Calu3 (cell line): ENCODE data around the gene NTRK2. TPM values are rescaled to one million over a fixed set of nuclear protein-coding genes. Genes with fewer than 3 reads are reported as not detected.

Source experiments
- BruUV-seq: library from RNA; stranded (reverse); fragments of 400-500 nt; replicated peaks from 2 replicates; lab custom pipeline; 2021; lab: Mats Ljungman, UMichigan
- CTCF ChIA-PET: fragments of 300-600 bp; sonication (Branson Sonifier 250); formaldehyde crosslinking; loops from one replicate; lab custom pipeline; 2022; ENCODE audit warnings: antibody characterized with exemption; lab: Charles Lee
- DNase-seq: peaks from one replicate; pipeline ENCODE4 v3.0.0; 2022
- H3K27ac Mint-ChIP-seq: one replicate; pipeline ENCODE4 v1.8.0; 2022; ENCODE audit warnings: mixed read lengths; ENCODE audit not compliant: unreplicated experiment
- H3K27me3 Mint-ChIP-seq: one replicate; pipeline ENCODE4 v1.8.0; 2022; ENCODE audit warnings: mixed read lengths; ENCODE audit not compliant: unreplicated experiment
- H3K36me3 Mint-ChIP-seq: one replicate; pipeline ENCODE4 v1.8.0; 2022; ENCODE audit warnings: mild to moderate bottlenecking, moderate library complexity, mixed read lengths; ENCODE audit not compliant: insufficient read depth, unreplicated experiment
- H3K4me1 Mint-ChIP-seq: one replicate; pipeline ENCODE4 v1.8.0; 2022; ENCODE audit warnings: mild to moderate bottlenecking, low read depth, mixed read lengths; ENCODE audit not compliant: unreplicated experiment
- H3K4me3 Mint-ChIP-seq: one replicate; pipeline ENCODE4 v1.8.0; 2022; ENCODE audit warnings: mild to moderate bottlenecking, low read depth, moderate library complexity, mixed read lengths; ENCODE audit not compliant: unreplicated experiment
- H3K9me3 Mint-ChIP-seq: one replicate; pipeline ENCODE4 v1.8.0; 2022; ENCODE audit warnings: low read depth, mixed read lengths; ENCODE audit not compliant: unreplicated experiment
- intact Hi-C: fragments of 100-400 bp; cut with micrococcal nuclease; formaldehyde crosslinking; loops from one replicate; pipeline ENCODE4 v1.10.0; 2022; ENCODE audit not compliant: unreplicated experiment
- total RNA-seq: library from RNA; stranded (reverse); gene quantifications from 2 replicates; pipeline ENCODE4 v1.2.3, GENCODE V29; 2022
- TF ChIP-seq, protein P1 (sequence below): fragments of 200-600 bp; IDR thresholded peaks from one replicate; pipeline ENCODE4 v1.8.0; 2022; ENCODE audit warnings: antibody characterized with exemption; ENCODE audit not compliant: unreplicated experiment

NTRK2 gene
- total RNA-seq, 1 experiment from 2014 or later = 2.1 TPM

DNA sequence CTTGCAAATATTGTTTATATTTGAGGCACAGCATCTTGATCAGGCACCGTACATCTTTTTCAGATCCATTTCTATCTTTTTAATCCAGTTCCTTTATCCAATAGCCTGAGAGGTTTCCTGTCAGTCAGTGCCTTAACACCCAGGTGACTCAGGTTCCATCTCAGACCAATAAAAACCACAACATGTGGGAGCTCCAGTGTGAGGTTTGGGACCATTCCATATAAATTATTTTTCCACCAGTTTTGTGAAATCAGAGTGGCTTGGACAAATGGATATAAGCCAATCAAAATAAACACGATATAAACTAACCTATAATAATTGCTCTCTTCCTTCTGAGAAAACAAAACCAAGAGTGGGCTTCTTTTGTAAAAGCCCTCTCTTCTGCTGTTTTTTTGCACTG is 351.3 kb downstream of the NTRK2 start:
- H3K9me3 Mint-ChIP-seq = no peaks in the 10 kb centered on the region
- H3K4me1 Mint-ChIP-seq = peaks cover 11% of the 10 kb centered on the region
- no peak for DNase-seq
- no TSS peak for BruUV-seq
- no peak overlapping the region for H3K4me3 Mint-ChIP-seq
- no peaks in the 10 kb centered on the region for H3K36me3 Mint-ChIP-seq
- H3K27ac Mint-ChIP-seq = no peak overlapping the region
- H3K27me3 Mint-ChIP-seq = no peaks in the 10 kb centered on the region
- CTCF ChIA-PET = no interaction called here
- TF ChIP-seq, protein P1, sequence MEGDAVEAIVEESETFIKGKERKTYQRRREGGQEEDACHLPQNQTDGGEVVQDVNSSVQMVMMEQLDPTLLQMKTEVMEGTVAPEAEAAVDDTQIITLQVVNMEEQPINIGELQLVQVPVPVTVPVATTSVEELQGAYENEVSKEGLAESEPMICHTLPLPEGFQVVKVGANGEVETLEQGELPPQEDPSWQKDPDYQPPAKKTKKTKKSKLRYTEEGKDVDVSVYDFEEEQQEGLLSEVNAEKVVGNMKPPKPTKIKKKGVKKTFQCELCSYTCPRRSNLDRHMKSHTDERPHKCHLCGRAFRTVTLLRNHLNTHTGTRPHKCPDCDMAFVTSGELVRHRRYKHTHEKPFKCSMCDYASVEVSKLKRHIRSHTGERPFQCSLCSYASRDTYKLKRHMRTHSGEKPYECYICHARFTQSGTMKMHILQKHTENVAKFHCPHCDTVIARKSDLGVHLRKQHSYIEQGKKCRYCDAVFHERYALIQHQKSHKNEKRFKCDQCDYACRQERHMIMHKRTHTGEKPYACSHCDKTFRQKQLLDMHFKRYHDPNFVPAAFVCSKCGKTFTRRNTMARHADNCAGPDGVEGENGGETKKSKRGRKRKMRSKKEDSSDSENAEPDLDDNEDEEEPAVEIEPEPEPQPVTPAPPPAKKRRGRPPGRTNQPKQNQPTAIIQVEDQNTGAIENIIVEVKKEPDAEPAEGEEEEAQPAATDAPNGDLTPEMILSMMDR = no peak
- intact Hi-C loops = no loop called here

DNA sequence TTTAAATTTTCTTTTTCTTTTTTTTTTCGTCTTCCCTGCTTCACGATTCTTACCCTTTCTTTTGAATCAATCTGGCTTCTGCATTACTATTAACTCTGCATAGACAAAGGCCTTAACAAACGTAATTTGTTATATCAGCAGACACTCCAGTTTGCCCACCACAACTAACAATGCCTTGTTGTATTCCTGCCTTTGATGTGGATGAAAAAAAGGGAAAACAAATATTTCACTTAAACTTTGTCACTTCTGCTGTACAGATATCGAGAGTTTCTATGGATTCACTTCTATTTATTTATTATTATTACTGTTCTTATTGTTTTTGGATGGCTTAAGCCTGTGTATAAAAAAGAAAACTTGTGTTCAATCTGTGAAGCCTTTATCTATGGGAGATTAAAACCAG is 352.2 kb downstream of the NTRK2 start:
- CTCF ChIA-PET = interaction anchor here (0.6 kb wide), 1 partner anchor 65 kb away, joined by 4 read pairs; no protein-coding TSS in a partner anchor
- Mint-ChIP-seq H3K27me3 (no peaks in the 10 kb centered on the region), H3K27ac (no peak overlapping the region), H3K36me3 (no peaks in the 10 kb centered on the region), H3K9me3 (no peaks in the 10 kb centered on the region), H3K4me3 (no peak overlapping the region), H3K4me1 (peaks cover 2% of the 10 kb centered on the region)
- no TSS peak for BruUV-seq
- TF ChIP-seq, protein P1 = no peak
- intact Hi-C loops = no loop called here
- no peak for DNase-seq

DNA sequence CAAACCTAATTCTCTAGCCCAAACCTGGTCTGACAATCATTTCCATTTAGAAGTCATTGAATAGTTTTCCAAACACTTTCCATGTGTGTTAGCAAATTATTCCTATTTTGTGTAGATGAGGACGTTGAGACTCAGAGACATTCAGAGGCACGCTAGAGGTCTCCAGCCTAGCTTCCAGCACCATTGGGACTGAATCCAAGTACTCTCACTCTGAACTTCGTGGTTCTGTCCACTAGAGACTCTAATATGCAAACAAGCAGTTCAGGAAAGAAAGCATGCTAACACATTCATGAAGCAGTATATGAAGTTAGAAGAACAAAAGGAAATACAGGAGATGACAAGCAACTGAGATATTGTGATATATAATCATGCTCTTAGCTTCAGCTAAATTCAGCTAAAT is 354.8 kb downstream of the NTRK2 start:
- Mint-ChIP-seq H3K4me1 (no peaks in the 10 kb centered on the region), H3K4me3 (no peak overlapping the region), H3K27ac (no peak overlapping the region), H3K27me3 (no peaks in the 10 kb centered on the region), H3K36me3 (no peaks in the 10 kb centered on the region), H3K9me3 (peaks cover 3% of the 10 kb centered on the region)
- intact Hi-C loops = no loop called here
- CTCF ChIA-PET = no interaction called here
- BruUV-seq = no TSS peak
- TF ChIP-seq, protein P1 = no peak
- no peak for DNase-seq

DNA sequence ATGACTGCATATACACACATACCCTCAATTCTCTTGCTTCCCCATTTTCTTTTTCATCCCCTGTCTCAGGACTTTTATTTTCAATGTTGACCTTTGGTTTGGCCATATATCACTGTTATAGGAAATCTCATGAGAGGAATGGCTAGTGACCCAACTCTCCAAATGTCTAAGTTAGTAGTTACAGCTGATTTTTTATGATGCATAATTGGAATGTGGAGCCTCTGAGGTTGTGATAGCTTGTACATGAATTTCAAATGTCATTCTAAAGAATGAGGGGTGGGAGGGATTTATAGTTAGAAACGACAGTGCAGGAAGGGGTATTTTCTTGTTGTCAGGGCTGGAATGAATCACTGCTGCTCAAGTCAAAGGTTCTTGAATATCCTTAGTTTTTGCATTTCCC is 356.1 kb downstream of the NTRK2 start:
- TF ChIP-seq, protein P1 = no peak
- BruUV-seq = no TSS peak
- intact Hi-C loops = no loop called here
- Mint-ChIP-seq H3K36me3 (no peaks in the 10 kb centered on the region), H3K27me3 (no peaks in the 10 kb centered on the region), H3K4me3 (no peak overlapping the region), H3K9me3 (peaks cover 3% of the 10 kb centered on the region), H3K4me1 (no peaks in the 10 kb centered on the region), H3K27ac (no peak overlapping the region)
- no peak for DNase-seq
- CTCF ChIA-PET = interaction anchor here (0.7 kb wide), 1 partner anchor 849 kb away, joined by 3 read pairs; no protein-coding TSS in a partner anchor
